ENCODE results near the gene SPO11. TPM values are rescaled to one million over a fixed set of nuclear protein-coding genes. Genes with fewer than 3 reads are reported as not detected.

Gene SPO11
- total and polyA plus RNA-seq, 10 of the 15 experiments (the other 5 are each of a cell fraction or from before 2014, with no cell fraction given): not detected

- in situ Hi-C loops (cut with MboI): no loop called here
- no peak for FAIRE-seq
Observed at GRCh38 chr20:57316795-57317201, 12.8 kb upstream of the SPO11 start.

GRCh38 chr20:57317316-57317788 lies 12.3 kb upstream of the SPO11 start:
- Histone ChIP-seq H3K36me3 (ENCODE audit: control insufficient read depth in 2 of 2, insufficient read depth in 2 of 2, low read length in 1 of 2) (no peaks in the 10 kb centered on the region), H3K9ac (ENCODE audit: control insufficient read depth, insufficient read depth, low read length) (no peak overlapping the region), H3K4me2 (ENCODE audit: control insufficient read depth, insufficient read depth) (no peak overlapping the region), H3K27me3 (replicated peaks in 1 of 2; ENCODE audit: control insufficient read depth in 2 of 2, insufficient read depth in 2 of 2, low read length in 1 of 2) (peaks cover 0 to 5% of the 10 kb centered on the region in 2 experiments), H3K4me3 (no peak overlapping the region), H3K9me3 (replicated peaks; ENCODE audit: control insufficient read depth, insufficient read depth, low read length) (no peaks in the 10 kb centered on the region), H3K79me2 (ENCODE audit: control insufficient read depth, insufficient read depth, low read length) (no peaks in the 10 kb centered on the region), H4K20me1 (ENCODE audit: control insufficient read depth, insufficient read depth) (no peaks in the 10 kb centered on the region), H3K27ac (ENCODE audit: control insufficient read depth, insufficient read depth) (no peak overlapping the region), H2AFZ (ENCODE audit: control insufficient read depth, low read depth, low read length) (no peak overlapping the region), H3K4me1 (ENCODE audit: control insufficient read depth, insufficient read depth, low read length) (no peaks in the 10 kb centered on the region)
- in situ Hi-C loops (cut with MboI): no loop called here
- ChIA-PET CTCF (no interaction called here), POLR2A (no interaction called here), RAD21 (ENCODE audit: unreplicated experiment) (no interaction called here), SMC1A (ENCODE audit: uncharacterized antibody, unreplicated experiment) (no interaction called here)
- no peak for DNase-seq (ENCODE audit: low read depth, low spot score)
- no peak for FAIRE-seq
- WGBS (ENCODE audit: insufficient coverage, insufficient replicate concordance, low lambda C conversion rate, missing lambda C conversion rate): 27% methylated on average over 8 of the region's 8 CpGs
- ATAC-seq: no peak
- BruUV-seq (replicated peaks): no TSS peak
- intact Hi-C loops (cut with micrococcal nuclease; ENCODE audit: unreplicated experiment): no loop called here
- no peak for TF ChIP-seq IKZF1 (conservative IDR thresholded peaks at IDR 0.05)
- no peak for TF ChIP-seq CTCF (IDR thresholded peaks at IDR 0.05 in 2 of 3, conservative IDR thresholded peaks at IDR 0.05 in 1 of 3; ENCODE audit: control insufficient read depth in 2 of 3, extremely low read depth in 1 of 3, insufficient read depth in 1 of 3, low read depth in 3 of 3, low read length in 3 of 3)
- no peak for TF ChIP-seq IRF4 (IDR thresholded peaks at IDR 0.05; ENCODE audit: low read depth, low read length)
- TF ChIP-seq ZZZ3 (IDR thresholded peaks at IDR 0.05; ENCODE audit: control insufficient read depth, insufficient read length, low read depth): no peak
- no peak for TF ChIP-seq BACH1 (IDR thresholded peaks at IDR 0.05; ENCODE audit: borderline replicate concordance)
- TF ChIP-seq NKRF (conservative IDR thresholded peaks at IDR 0.05): no peak
- TF ChIP-seq PAX5 (IDR thresholded peaks at IDR 0.05; ENCODE audit: borderline replicate concordance, low read depth, low read length): no peak
- TF ChIP-seq NBN (IDR thresholded peaks at IDR 0.05): no peak
- no peak for TF ChIP-seq HDGF (IDR thresholded peaks at IDR 0.05)
- no peak for TF ChIP-seq NR2F1 (conservative IDR thresholded peaks at IDR 0.05)
- TF ChIP-seq MYC (IDR thresholded peaks at IDR 0.05; ENCODE audit: insufficient read depth, insufficient read length, insufficient replicate concordance, low read length, severe bottlenecking): no peak
- TF ChIP-seq MEF2A (IDR thresholded peaks at IDR 0.05; ENCODE audit: insufficient read depth, low read depth, low read length): no peak

More at GRCh38 chr20:57316795-57317201, 12.8 kb upstream of the SPO11 start:
- no peaks in the 10 kb centered on the region for H3K79me2 ChIP-seq (ENCODE audit: control insufficient read depth, insufficient read depth, low read length)
- peaks cover 0 to 5% of the 10 kb centered on the region in 2 experiments for H3K27me3 ChIP-seq (replicated peaks in 1 of 2; ENCODE audit: control insufficient read depth in 2 of 2, insufficient read depth in 2 of 2, low read length in 1 of 2)
- CTCF ChIA-PET: no interaction called here
- intact Hi-C loops (cut with micrococcal nuclease; ENCODE audit: unreplicated experiment): no loop called here
- no peaks in the 10 kb centered on the region for H3K9me3 ChIP-seq (replicated peaks; ENCODE audit: control insufficient read depth, insufficient read depth, low read length)
- DNase-seq (ENCODE audit: low read depth, low spot score) (no peak), ATAC-seq (no peak)
- no peak overlapping the region for H3K27ac ChIP-seq (ENCODE audit: control insufficient read depth, insufficient read depth)
- no peaks in the 10 kb centered on the region for H3K36me3 ChIP-seq (ENCODE audit: control insufficient read depth in 2 of 2, insufficient read depth in 2 of 2, low read length in 1 of 2)
- no TSS peak for BruUV-seq (replicated peaks)
- no peak overlapping the region for H3K4me2 ChIP-seq (ENCODE audit: control insufficient read depth, insufficient read depth)
- no peaks in the 10 kb centered on the region for H3K4me1 ChIP-seq (ENCODE audit: control insufficient read depth, insufficient read depth, low read length)
- H4K20me1 ChIP-seq (ENCODE audit: control insufficient read depth, insufficient read depth): no peaks in the 10 kb centered on the region
- no peak overlapping the region for H2AFZ ChIP-seq (ENCODE audit: control insufficient read depth, low read depth, low read length)
- RAD21 ChIA-PET (ENCODE audit: unreplicated experiment): no interaction called here
- SMC1A ChIA-PET (ENCODE audit: uncharacterized antibody, unreplicated experiment): no interaction called here
- POLR2A ChIA-PET: no interaction called here
- no peak overlapping the region for H3K9ac ChIP-seq (ENCODE audit: control insufficient read depth, insufficient read depth, low read length)
- WGBS (ENCODE audit: insufficient coverage, insufficient replicate concordance, low lambda C conversion rate, missing lambda C conversion rate): 21% methylated on average over 9 of the region's 9 CpGs
- no peak for TF ChIP-seq SUPT20H (IDR thresholded peaks at IDR 0.05; ENCODE audit: borderline replicate concordance, control insufficient read depth, low read depth, low read length)
- H3K4me3 ChIP-seq: no peak overlapping the region

Data from GM12878 (cell line).